Chondrocyte (in vitro differentiated cells): Measurements from ENCODE around the gene FXYD5. TPM values are rescaled to one million over a fixed set of nuclear protein-coding genes. Genes with fewer than 3 reads are reported as not detected.

Experiments
- DNase-seq: peaks from one replicate; pipeline ENCODE4 v3.0.0; 2021; ENCODE audit warnings: mixed read lengths, low spot score
- H3K27ac Mint-ChIP-seq: one replicate; pipeline ENCODE4 v1.8.0; 2021; ENCODE audit warnings: mild to moderate bottlenecking, moderate library complexity, mixed read lengths; ENCODE audit not compliant: unreplicated experiment
- H3K27me3 Mint-ChIP-seq: 2 replicates; pipeline ENCODE4 v1.8.0; 2021; ENCODE audit warnings: low read depth, mixed read lengths
- H3K36me3 Mint-ChIP-seq: 2 replicates; pipeline ENCODE4 v1.8.0; 2021; ENCODE audit warnings: low read depth, mixed read lengths
- H3K4me1 Mint-ChIP-seq: 2 replicates; pipeline ENCODE4 v1.8.0; 2021; ENCODE audit warnings: low read depth, mild to moderate bottlenecking, mixed read lengths
- H3K4me3 Mint-ChIP-seq: one replicate; pipeline ENCODE4 v1.8.0; 2021; ENCODE audit warnings: mild to moderate bottlenecking, moderate library complexity, mixed read lengths; ENCODE audit not compliant: unreplicated experiment
- H3K9me3 Mint-ChIP-seq: 2 replicates; pipeline ENCODE4 v1.8.0; 2021; ENCODE audit warnings: low read depth, mixed read lengths
- total RNA-seq: library from RNA; stranded (reverse); gene quantifications from 3 replicates; pipeline ENCODE4 v1.2.1, GENCODE V29; 2021
- TF ChIP-seq, protein P1 (sequence below): fragments of 200-600 bp; sonication (generic); IDR thresholded peaks from 2 replicates; pipeline ENCODE4 v1.5.0; 2021; ENCODE audit warnings: antibody characterized with exemption, mild to moderate bottlenecking, moderate library complexity

FXYD5 gene
- total RNA-seq, 1 donor from 2014 or later = 108 TPM

DNA sequence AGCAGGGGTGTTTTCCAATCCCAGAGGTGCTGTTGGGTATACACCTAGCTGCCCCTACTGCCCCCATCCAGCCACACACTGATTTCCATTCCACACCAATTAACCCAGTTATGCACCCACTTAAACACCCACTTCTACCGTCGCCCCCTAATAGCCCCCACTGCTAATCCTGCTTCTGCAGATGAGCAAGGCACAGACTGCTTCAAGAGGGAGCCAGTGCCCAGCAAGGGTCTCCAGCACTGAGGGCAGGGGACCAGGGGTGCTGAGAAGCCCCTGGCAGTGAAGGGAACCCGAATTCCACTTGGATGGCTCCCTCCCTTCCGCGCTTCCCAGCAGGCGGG lies 10.3 kb upstream of the FXYD5 start:
- peaks cover 14% of the 10 kb centered on the region for H3K27me3 Mint-ChIP-seq
- no peaks in the 10 kb centered on the region for H3K9me3 Mint-ChIP-seq
- no peak overlapping the region for H3K4me3 Mint-ChIP-seq
- no peaks in the 10 kb centered on the region for H3K36me3 Mint-ChIP-seq
- TF ChIP-seq, protein P1, sequence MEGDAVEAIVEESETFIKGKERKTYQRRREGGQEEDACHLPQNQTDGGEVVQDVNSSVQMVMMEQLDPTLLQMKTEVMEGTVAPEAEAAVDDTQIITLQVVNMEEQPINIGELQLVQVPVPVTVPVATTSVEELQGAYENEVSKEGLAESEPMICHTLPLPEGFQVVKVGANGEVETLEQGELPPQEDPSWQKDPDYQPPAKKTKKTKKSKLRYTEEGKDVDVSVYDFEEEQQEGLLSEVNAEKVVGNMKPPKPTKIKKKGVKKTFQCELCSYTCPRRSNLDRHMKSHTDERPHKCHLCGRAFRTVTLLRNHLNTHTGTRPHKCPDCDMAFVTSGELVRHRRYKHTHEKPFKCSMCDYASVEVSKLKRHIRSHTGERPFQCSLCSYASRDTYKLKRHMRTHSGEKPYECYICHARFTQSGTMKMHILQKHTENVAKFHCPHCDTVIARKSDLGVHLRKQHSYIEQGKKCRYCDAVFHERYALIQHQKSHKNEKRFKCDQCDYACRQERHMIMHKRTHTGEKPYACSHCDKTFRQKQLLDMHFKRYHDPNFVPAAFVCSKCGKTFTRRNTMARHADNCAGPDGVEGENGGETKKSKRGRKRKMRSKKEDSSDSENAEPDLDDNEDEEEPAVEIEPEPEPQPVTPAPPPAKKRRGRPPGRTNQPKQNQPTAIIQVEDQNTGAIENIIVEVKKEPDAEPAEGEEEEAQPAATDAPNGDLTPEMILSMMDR = no peak
- H3K27ac Mint-ChIP-seq = no peak overlapping the region
- DNase-seq = no peak
- peaks cover 42% of the 10 kb centered on the region for H3K4me1 Mint-ChIP-seq

DNA sequence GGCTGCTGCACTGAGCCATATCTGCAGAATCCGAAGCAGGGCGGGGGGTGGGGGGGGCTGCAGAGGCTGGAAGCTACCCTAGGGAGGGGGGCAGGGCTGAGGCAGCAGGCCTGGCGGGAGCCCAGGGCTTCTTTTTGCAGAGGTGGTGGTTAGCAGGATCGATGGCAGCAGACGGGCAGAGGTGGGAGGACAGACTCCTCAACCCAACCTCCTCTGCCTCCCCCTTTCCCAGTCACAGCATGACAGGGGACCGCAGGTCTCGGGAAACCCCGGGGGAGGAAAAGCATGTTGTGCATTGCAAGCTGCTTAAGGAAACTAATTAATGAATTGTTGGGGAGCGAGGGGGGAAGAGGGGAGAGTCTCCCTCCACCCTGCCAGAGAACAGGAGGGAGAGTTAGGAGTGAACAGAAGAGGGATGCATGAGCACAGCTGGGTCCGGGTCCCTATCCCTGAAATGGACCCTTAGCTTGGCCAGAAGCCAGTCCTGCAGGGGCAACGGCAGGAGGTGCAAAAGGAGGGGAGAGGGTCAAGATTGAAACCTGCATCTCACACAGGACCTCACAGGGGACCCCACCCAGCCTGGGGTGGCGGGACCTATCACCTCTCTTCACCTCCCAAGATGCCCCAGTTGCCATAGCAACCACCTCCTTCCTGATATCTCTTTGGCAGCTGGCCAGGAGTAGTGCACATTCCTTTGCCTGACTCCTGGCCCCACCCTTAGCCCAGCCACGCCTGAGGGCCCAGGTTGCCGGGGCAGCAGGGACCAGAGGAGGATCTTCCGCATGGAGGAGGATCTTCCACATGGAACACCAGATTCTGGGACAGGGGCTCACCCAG lies 9.7 kb upstream of the FXYD5 start:
- Mint-ChIP-seq H3K9me3 (no peaks in the 10 kb centered on the region), H3K4me1 (peaks cover 42% of the 10 kb centered on the region), H3K27me3 (peaks cover 14% of the 10 kb centered on the region), H3K4me3 (no peak overlapping the region), H3K36me3 (no peaks in the 10 kb centered on the region), H3K27ac (no peak overlapping the region)
- TF ChIP-seq, protein P1 = no peak
- no peak for DNase-seq

DNA sequence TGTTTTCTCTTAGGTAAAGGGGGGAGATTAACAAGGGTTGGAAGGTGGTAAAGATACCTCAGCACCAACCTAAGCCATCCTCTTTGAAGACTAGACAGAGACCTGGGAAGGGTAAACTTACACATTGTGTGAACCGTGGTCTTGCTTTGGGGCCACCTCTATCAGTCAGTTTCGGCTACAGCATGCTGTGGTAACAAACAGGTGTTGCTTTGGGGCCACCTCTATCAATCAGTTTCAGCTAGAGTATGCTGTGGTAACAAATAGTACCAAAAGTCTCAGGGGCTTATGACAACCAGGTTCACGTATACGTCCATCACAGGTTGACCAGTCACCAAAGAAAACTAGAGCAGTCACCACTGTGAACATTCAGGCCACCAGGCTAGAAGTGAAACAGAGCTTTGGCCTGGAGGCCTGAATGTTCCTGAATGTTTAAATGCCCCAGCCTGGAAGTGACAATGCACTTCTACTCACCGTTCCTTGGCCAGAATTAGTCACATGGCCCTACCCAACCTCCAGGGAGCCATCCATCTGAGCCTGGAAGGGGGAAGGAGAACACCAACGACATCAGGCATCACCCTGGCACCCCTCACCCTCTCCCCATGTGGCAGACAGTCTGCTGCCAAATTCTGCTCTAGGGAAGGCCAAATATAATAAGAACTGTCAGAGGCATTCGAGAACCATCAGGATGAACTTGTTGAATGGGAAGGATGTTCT lies 7.6 kb upstream of the FXYD5 start:
- no peak overlapping the region for H3K27ac Mint-ChIP-seq
- H3K4me3 Mint-ChIP-seq = no peak overlapping the region
- H3K9me3 Mint-ChIP-seq = no peaks in the 10 kb centered on the region
- TF ChIP-seq, protein P1 = no peak
- H3K36me3 Mint-ChIP-seq = no peaks in the 10 kb centered on the region
- peaks cover 6% of the 10 kb centered on the region for H3K27me3 Mint-ChIP-seq
- DNase-seq = no peak
- H3K4me1 Mint-ChIP-seq = peaks cover 31% of the 10 kb centered on the region

DNA sequence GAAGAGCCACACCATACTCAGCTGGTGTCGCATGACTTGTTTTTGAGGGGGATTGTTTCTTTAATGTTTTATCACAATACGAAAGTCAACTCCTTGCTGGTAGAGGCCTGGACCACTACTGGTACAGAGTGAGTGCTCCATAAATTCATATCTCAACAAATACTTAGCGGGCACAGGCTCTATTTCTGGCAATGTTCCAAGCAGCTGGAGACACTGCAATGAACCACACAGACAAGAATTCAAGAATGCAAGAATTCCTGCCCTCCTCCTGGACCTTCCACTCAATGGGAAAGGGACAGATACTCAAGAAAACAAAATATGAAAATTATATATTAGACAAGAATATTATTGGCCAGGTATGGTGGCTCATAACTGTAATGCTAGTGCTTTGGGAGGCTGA lies 5.1 kb upstream of the FXYD5 start:
- Mint-ChIP-seq H3K27me3 (no peaks in the 10 kb centered on the region), H3K4me1 (peaks cover 44% of the 10 kb centered on the region), H3K27ac (peak overlapping the region; percentile 66), H3K36me3 (no peaks in the 10 kb centered on the region), H3K9me3 (no peaks in the 10 kb centered on the region), H3K4me3 (no peak overlapping the region)
- DNase-seq = no peak
- TF ChIP-seq, protein P1 = no peak

DNA sequence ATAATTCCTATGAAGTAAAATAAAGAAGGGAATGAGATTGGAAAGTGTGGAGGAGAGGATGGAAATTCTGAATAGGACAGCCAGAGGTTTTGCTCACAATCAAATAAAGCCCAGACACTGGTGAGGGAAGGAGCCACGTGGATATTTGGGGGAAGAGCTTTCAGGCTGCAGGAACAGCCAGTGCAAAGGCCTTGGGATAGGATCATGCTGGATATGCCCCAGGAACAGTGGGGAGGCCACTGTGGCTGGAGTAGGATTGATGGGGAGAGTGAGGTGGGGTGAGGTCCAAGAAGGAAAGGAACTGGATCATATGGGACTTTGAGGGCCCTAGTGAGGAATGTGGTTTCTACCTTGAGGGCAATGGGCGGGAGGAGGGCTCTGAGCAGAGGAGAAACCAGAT lies 4.1 kb upstream of the FXYD5 start:
- Mint-ChIP-seq H3K4me1 (peaks cover 47% of the 10 kb centered on the region), H3K27ac (no peak overlapping the region), H3K9me3 (no peaks in the 10 kb centered on the region), H3K36me3 (no peaks in the 10 kb centered on the region), H3K4me3 (no peak overlapping the region), H3K27me3 (no peaks in the 10 kb centered on the region)
- TF ChIP-seq, protein P1 = no peak
- DNase-seq = no peak
